MM.1S (cell line): Measurements from ENCODE around the gene ESR2.
"Not testable (repeated sequence)": the region's sequence is repeated elsewhere in the genome, so short reads cannot be mapped to it uniquely, and the experiment has no call there.

Source experiments
- EZH2 ChIP-seq: fragments of 300-600 bp; sonication (generic); optimal IDR thresholded peaks from 2 replicates; pipeline ENCODE3; 2017; ENCODE audit warnings: low read depth, mild to moderate bottlenecking, antibody characterized with exemption, low read length, mixed read lengths
- TF ChIP-seq, protein P1 (sequence below): fragments of 300-600 bp; sonication (generic); IDR thresholded peaks from 2 replicates; pipeline ENCODE4 v1.5.1; 2016; ENCODE audit warnings: antibody characterized with exemption, low read length, mixed read lengths

- TF ChIP-seq, protein P1, sequence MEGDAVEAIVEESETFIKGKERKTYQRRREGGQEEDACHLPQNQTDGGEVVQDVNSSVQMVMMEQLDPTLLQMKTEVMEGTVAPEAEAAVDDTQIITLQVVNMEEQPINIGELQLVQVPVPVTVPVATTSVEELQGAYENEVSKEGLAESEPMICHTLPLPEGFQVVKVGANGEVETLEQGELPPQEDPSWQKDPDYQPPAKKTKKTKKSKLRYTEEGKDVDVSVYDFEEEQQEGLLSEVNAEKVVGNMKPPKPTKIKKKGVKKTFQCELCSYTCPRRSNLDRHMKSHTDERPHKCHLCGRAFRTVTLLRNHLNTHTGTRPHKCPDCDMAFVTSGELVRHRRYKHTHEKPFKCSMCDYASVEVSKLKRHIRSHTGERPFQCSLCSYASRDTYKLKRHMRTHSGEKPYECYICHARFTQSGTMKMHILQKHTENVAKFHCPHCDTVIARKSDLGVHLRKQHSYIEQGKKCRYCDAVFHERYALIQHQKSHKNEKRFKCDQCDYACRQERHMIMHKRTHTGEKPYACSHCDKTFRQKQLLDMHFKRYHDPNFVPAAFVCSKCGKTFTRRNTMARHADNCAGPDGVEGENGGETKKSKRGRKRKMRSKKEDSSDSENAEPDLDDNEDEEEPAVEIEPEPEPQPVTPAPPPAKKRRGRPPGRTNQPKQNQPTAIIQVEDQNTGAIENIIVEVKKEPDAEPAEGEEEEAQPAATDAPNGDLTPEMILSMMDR = not testable (repeated sequence)
- not testable (repeated sequence) for TF ChIP-seq EZH2
Measured at GRCh38 chr14:64118403-64118742, 175.8 kb downstream of the ESR2 start.
